HG02610 (cell line): ENCODE data around the gene NOS1AP.
"Not testable (repeated sequence)": the region's sequence is repeated elsewhere in the genome, so short reads cannot be mapped to it uniquely, and the experiment has no call there.

Experiments
- ATAC-seq: cut with Tn5 transposase; IDR thresholded peaks from one replicate; pipeline ENCODE4 v1.9.1; 2021; ENCODE audit warnings: mild to moderate bottlenecking, moderate library complexity; ENCODE audit not compliant: unreplicated experiment

Gene NOS1AP

DNA sequence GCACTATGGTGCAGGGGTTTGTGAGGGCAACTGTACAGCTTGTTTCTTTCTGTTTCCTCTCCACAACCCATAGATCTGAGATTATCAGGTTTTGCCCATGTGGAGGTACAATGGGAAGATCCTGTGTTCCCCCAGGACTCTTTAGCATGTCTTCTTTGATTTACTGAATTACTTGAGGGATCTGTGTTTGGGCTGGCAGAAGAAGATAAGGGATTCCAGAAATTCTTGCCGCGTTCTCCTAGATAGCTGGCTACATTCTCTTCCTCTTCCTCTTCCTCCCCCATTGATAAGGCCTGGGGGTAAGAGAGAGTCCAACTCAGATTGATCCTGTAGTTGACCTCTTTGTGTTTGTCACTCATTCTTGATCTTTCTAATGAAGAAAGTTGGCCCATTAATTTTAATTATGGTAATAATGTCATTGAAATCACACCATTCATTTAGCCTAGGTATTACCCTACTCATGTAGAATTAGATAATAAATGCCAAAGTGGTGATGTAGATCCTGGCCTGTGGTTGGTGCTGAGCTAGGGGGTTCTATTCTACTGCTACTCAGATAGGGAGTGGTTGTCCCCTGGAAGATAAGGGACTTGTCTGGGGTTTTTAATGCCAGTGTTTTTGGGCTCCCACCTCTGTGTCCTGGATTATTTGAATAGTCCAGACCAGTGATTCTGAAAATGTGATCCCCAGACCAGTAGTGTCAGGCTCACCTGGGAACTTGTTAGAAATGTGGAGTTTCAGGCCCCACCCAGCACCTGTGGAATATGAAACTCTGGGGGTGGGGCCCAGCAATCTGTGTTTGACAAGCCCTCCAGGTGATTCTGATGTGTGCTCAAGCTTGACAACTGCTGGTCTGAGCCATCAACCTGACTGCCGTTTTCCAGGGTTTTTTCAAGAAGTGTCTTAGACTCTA is 122.2 kb downstream of the NOS1AP start:
- no peak for ATAC-seq

DNA sequence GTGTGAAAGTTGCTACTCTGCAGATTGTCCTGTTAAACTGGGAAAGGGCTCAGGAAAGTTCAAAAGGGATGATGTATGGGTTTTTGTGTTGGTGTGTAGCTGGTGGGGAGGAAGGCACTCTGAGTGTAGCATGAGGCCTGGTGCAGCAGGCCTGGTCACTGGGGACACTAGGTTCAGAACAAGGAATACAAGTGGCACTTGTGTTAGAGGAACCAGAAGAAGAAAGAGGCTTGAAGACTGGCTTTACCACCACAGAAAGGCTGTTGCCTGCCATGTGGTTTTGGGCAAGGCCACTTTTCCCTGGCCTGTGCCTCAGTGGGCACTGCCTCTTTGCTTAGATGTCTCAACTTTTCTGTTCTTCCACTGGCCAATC is 122.8 kb downstream of the NOS1AP start:
- no peak for ATAC-seq

DNA sequence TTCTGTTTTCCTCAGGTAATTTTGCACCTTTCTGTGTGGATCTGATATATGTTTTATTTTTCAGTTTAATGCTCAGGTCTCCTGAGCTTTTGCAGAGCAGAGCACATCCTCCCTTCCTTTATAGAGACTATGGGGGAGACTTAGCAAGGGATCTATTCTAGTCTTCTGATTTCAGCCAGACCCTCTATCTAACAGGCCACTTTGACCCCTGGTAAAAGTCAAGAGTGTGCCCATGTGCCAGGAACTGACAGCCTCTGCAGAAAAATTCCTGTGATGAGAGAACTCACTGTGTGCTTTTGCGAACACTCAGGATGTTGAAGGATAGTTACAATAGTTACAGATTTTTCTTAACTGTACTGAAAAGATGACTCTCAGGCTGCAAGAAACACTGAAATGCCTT is 123.3 kb downstream of the NOS1AP start:
- no peak for ATAC-seq

DNA sequence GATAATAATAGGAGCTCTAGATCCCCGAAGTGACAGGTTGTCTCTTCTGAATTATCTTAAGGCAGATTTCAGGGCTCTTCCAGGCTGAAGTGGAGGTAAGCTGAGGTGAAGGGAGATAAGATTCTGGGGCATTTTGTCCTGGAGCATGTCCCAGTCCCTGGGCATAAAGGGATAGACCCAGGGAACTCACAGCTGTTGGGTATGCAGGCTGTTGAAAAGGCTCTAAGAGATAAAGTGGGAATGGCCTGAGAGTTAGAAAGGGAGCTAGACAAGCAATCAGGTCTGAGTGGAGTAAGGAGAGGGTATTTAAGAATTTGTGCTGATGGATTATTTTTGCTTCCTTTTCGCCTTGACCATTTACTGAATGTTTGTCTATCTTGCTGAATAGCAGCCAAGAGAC is 123.7 kb downstream of the NOS1AP start:
- no peak for ATAC-seq

DNA sequence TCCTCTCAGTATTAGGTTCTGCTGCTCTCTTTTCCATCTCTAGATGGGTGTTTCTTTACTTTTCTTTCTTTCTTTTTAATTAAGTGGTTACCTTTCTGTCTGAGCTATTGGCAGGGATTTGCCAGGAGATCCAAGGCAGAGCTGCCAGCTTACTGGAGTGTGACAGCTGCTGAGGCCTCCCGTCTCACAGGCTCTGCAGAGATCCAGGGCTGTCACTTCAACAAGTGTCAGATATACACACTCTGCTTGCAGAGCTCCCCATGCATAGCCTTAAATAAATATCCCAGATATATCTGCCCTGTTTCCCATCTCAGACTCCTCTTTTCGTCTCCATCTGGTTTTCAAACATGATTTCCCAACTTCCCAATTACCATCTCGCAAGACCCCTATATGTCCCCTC is 124.3 kb downstream of the NOS1AP start:
- no peak for ATAC-seq

DNA sequence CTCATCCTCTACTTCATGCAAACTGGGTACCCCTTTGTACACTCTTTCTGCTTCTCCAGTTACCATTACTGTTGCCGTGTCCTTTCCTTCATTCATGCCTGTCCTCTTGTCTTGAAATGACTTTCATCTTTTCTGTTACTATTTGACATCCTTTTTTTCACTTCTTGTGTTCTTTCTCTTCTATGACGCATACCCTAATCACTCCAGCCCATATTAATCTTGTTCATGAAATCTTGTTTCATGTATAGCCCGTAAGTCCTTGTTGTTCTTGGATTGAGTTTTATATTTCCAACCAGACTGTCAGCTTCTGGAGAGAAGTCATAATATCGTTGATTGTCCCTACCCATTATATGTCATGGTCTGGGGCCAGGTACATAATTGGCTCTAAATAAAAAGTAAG is 126.1 kb downstream of the NOS1AP start:
- ATAC-seq: no peak

DNA sequence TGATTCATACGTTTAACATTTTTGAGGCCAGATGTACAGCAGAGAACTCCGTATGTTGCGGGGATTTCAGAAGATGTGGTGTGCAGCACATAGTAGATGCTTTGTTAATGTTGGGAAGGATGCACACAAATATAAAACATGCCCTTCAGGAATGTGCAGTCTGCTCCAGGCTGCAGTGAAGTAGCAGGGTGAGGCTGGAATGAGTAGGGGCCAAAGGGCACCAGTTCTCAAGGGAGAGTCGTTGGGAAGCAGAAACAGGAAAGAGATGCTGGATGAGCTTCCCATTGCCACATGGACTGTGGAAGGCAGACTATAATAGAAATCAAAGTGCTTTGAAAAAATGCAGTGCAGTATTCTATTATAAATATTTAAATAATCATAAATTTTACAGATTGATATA is 126.9 kb downstream of the NOS1AP start:
- no peak for ATAC-seq

DNA sequence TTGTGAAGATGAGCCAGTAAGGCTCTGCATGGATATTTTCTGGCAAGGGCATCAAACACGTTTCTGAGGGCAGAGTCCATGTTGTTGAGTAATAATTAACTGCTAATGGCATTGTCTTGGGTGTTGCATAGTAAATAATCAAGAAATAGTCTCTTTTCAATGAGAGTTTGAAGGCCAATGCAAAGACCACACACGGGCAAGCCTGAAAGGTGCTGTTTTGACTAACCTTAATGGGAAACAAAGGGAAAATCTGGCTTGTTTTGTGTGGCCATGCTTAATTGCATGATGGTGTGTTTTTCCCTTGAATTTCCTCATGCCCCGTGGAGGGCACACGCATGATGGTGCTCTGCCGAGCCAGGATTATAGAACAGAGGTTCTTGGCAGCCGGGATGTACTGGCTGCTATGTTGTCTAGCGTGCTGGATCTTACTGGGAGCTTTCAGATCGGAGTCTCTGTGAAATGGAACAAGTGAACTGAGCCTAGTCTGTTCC is 127.6 kb downstream of the NOS1AP start:
- no peak for ATAC-seq

GRCh38 chr1:162197615-162198421 is 128.3 kb downstream of the NOS1AP start:
- no peak for ATAC-seq

GRCh38 chr1:162200096-162200847 is 130.8 kb downstream of the NOS1AP start:
- no peak for ATAC-seq

GRCh38 chr1:162201062-162201461 is 131.6 kb downstream of the NOS1AP start:
- ATAC-seq: not testable (repeated sequence)

- no peak for ATAC-seq
Observed at GRCh38 chr1:162204129-162204822, 134.8 kb downstream of the NOS1AP start.

DNA sequence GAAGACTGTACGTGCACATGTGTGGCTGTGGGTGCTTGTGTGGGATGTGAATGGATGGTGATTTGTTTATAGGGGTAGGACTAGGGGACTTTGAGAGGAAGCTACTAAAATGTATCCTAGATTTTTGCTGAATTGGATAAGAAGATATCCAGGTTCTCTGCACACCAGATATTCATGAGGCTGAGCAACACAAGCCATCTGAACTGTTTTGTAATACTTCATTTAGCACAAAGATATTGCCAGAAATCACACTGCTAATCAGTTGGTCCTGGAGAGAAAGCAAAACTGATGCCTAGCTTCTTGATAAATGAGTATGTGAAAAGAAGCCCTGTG is 135.3 kb downstream of the NOS1AP start:
- no peak for ATAC-seq

GRCh38 chr1:162206300-162206699 is 136.8 kb downstream of the NOS1AP start:
- ATAC-seq: no peak

GRCh38 chr1:162206749-162207635 is 137.5 kb downstream of the NOS1AP start:
- no peak for ATAC-seq

DNA sequence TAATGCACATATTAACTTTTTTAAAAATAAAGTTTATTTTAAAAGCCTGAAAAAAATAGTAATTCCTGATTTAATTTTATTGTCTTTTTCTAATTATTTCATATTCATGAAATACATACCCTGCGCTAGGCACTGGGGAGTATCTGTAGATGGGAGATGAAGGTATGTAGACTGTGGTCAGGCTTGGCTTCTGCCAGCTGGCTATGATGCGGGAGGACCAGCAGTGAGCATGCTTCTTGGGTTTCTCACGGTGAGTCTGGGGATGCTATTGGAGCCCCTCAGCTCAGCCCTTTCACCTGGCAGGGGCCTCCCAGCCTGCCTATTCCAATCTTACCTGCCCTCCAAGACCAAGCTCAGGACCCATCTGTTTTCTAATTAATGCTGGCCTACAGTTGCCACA is 138.4 kb downstream of the NOS1AP start:
- ATAC-seq: no peak

DNA sequence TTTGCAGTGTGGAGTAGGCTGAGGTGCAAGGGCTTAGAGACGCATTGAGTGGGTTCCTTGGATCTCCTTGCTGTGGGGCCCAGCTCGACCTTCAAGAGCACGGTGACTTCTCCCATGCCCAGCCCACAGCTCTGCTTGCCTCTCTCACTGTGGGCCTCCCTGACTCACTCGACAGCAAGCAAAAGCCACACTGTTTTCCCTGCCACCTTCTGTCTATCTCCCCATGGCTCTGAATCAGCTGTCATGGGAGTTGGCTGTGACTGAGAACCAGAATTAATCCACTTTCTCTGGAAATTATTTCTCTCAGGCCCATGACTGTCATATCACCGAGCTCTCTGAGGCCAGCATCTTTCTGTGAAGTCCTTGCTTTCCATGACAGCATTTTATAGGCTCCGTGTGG is 140.7 kb downstream of the NOS1AP start:
- ATAC-seq: no peak

- no peak for ATAC-seq
Observed at GRCh38 chr1:162212713-162213112, 143.2 kb downstream of the NOS1AP start.

DNA sequence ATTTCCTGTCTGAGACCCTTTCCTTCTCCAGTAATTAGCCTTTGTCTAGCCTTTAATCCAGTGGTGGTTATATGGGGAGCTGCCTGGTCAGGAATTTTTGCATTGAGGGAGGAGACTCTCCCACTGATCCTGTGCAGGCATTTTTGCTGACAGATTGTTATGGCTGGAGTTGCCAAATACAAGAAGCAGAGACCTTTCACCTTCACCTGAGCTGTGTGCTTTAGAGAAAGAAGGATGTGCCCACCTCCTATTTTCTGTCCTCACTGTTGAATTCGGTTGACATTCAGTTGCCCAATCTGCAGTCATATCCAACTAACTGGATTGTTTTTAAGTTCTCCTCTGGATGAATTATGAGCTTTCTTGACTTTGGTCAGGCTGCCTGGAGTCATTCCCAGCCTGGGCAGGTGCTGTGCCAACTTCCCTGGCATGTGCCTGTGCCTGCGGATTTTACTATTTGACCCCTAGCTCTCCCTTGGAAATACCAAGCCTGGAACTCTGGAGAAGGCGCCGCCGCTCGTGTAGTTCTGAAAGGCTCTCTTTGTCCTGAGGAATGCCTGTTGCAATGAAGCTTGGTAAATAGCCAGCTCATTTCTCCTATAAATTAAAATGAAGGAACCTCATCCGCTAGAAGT is 143.9 kb downstream of the NOS1AP start:
- ATAC-seq: no peak
